ENCODE results near the gene DNM1.
"Not testable (repeated sequence)": the region's sequence is repeated elsewhere in the genome, so short reads cannot be mapped to it uniquely, and the experiment has no call there.

DNM1 gene

GRCh38 chr9:128178806-128179431 is 24.3 kb upstream of the DNM1 start:
- DNase-seq: no peak

- no peak for DNase-seq
Observed at GRCh38 chr9:128180001-128180400, 23.2 kb upstream of the DNM1 start.

- DNase-seq: no peak
Observed at GRCh38 chr9:128180447-128180846, 22.7 kb upstream of the DNM1 start.

- DNase-seq: not testable (repeated sequence)
Observed at GRCh38 chr9:128181480-128181879, 21.7 kb upstream of the DNM1 start.

GRCh38 chr9:128182893-128183588 is 20.1 kb upstream of the DNM1 start:
- no peak for DNase-seq

GRCh38 chr9:128185979-128186965 is 16.9 kb upstream of the DNM1 start:
- DNase-seq: no peak

- no peak for DNase-seq
Observed at GRCh38 chr9:128187361-128187760, 15.8 kb upstream of the DNM1 start.

GRCh38 chr9:128188209-128188608 is 15.0 kb upstream of the DNM1 start:
- DNase-seq: no peak

GRCh38 chr9:128190013-128190412 is 13.2 kb upstream of the DNM1 start:
- DNase-seq: no peak

GRCh38 chr9:128190516-128191405 is 12.4 kb upstream of the DNM1 start:
- DNase-seq: no peak

GRCh38 chr9:128191406-128192046 is 11.7 kb upstream of the DNM1 start, which contains the start of gene CIZ1:
Gene CIZ1 (minus strand): TSS chr9:128191572. CDS start chr9:128190857, 715 bp downstream.
- peak; percentile 58 for DNase-seq

GRCh38 chr9:128192601-128193371 is 10.4 kb upstream of the DNM1 start:
- peak; percentile 35 for DNase-seq

- DNase-seq: no peak
Observed at GRCh38 chr9:128193469-128194096, 9.6 kb upstream of the DNM1 start.

GRCh38 chr9:128201441-128202369 is 1.5 kb upstream of the DNM1 start:
- no peak for DNase-seq

- no peak for DNase-seq
Observed at GRCh38 chr9:128202648-128203023, 543 bp upstream of the DNM1 start.

GRCh38 chr9:128203707-128204551 is 750 bp downstream of the DNM1 start:
- no peak for DNase-seq

GRCh38 chr9:128204858-128205257 is 1.7 kb downstream of the DNM1 start:
- DNase-seq: no peak

GRCh38 chr9:128205296-128205944 is 2.2 kb downstream of the DNM1 start:
- DNase-seq: no peak
